Raji (cell line): ENCODE results near the gene CAV3.

Source experiments
- POLR2A ChIP-seq: IDR thresholded peaks from 2 replicates; pipeline ENCODE4 v1.6.1; 2011; ENCODE audit warnings: low read depth, low read length, control low read depth; ENCODE audit not compliant: insufficient read depth

The CAV3 gene

GRCh38 chr3:8755564-8756237, 22.1 kb downstream of the CAV3 start:
- no peak for TF ChIP-seq POLR2A

GRCh38 chr3:8756671-8757070, 23.1 kb downstream of the CAV3 start:
- no peak for TF ChIP-seq POLR2A

- TF ChIP-seq POLR2A = no peak
These were observed 24.2 kb downstream of the CAV3 start for GRCh38 chr3:8757551-8758518.

DNA sequence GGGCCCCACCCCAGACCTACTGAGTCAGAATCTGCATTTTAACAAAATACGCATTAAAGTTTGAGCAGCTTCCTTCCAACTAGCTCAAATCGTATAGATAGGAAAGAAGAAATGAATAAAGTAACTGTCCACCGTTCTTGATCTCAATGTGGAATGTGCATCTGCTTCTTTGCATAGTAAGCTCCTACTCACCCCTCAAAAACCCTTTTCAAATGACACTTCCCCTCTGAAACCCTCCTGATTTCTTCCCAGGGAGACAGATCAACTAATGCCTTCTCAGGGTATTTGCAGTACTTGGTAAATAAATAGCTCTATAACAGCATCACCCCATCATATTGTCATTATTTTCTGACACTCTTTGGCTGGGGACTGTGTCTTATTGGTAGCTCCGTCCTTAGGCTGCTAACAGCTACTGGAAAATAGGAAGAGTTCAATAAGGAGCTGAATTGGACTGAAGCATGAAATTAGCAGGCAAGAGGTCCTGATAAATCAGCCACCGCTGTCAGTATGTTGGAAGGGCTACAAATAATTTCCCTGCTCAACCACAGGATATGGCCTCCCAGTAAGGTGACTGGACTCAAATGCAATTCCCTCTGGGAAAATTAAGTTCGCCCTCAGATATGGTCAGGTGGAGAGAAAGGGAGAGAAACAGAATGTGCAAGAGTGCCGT, 25.6 kb downstream of the CAV3 start:
- TF ChIP-seq POLR2A = no peak

GRCh38 chr3:8760091-8760490, 26.5 kb downstream of the CAV3 start:
- TF ChIP-seq POLR2A = no peak

GRCh38 chr3:8760506-8760905, 26.9 kb downstream of the CAV3 start:
- no peak for TF ChIP-seq POLR2A

DNA sequence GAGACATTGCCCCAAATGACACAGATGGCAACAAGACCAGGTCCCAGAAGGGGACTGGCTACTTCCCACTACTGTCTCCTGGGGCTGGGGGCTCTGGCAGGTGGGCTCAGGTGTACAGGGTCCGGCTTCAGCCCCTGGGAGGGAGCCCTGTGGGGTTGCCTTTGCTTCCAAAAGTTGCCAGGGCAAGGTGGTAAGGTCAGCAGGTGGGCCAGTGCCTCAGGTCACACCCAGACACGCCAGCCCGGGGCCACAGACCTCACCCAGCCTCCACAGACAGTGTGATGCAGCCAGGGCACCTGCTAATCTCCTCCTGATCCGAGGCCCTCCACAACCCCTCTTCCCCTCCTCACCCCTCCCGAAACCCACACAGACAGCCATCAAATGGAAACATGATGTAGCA, 28.3 kb downstream of the CAV3 start:
- TF ChIP-seq POLR2A = no peak

GRCh38 chr3:8762607-8763377, 29.2 kb downstream of the CAV3 start:
- no peak for TF ChIP-seq POLR2A

GRCh38 chr3:8764528-8764927, 30.9 kb downstream of the CAV3 start:
- no peak for TF ChIP-seq POLR2A

DNA sequence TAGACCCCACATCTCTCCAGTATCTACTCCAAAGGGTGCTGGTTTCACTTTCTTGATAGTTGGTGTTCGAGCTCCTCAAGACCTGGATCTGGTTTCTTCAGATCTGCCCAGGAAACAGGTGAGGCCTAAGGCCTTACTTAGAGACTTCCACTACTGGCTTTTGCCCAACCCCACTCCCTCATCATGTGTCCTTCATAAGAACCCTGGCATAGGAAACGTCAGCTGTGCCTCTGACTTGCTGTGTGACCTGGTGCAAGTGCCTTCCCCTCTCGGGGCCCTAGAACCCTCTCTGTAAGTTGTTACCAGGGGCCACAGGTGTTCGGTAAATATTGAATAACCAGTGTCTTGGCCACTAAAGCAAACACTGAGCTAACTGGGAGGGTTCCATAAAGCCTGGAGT, 31.9 kb downstream of the CAV3 start:
- TF ChIP-seq POLR2A = no peak

- TF ChIP-seq POLR2A = no peak
These were observed 32.5 kb downstream of the CAV3 start for GRCh38 chr3:8766148-8766547.

DNA sequence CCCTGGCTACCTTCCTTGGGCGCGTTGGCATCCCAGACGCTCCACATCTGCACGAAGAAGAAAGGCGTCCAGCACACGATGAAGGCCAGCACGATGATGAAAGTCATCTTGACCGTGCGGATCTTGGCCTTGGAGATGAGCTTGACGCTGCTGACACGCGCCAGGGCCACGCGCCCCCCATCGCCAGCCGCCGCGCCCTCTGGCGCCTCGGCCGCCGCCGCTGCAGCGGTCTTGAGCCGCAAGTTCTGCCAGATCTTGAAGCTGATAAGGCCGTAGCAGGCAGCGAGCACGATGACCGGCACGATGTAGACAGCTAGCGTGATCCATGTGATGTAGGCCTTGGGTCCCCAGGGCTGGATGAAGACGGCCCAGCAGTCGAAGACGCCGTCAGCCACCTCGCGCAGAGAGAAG, 33.7 kb downstream of the CAV3 start:
- no peak for TF ChIP-seq POLR2A

- TF ChIP-seq POLR2A = no peak
These were observed 34.2 kb downstream of the CAV3 start for GRCh38 chr3:8767667-8768363.

DNA sequence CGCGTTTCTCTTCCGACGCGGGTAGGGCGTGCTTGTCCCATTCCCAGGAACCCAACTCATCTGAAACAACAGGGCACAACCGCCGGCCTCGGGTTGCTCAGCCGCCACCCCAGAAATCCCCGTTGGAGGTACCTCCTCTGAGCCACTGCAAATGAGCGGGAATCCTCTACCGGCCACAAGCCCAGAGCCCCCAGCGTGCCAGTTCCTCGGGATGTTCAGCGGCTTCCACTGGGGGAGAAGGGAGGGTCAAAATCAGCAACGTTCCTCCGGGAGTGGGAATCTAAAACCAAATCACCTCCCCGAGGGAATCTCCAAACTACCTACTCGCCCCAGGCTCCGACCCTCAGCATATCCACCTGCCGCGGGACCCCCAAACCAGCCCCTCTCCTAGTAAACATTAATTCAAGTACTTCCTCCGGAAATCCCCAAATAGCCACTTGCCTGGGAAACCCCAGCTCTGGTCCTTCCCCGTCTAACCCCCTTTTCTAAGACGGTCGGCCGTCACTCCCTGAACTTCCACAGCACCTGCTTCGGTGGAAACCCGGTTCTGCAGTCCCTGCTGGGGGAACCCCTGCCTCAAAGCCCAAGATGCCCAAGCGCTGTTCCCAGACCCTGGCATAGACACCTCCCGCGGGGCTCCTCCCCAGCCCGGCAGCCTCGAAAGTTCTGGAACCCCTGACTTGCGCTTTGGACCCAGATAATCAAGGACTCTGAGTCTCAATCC, 34.9 kb downstream of the CAV3 start:
- TF ChIP-seq POLR2A = no peak
